ENCODE measurements around the gene PRDM5. TPM values are rescaled to one million over a fixed set of nuclear protein-coding genes. Genes with fewer than 3 reads are reported as not detected.

PRDM5 gene
- total and polyA plus RNA-seq, 10 of the 15 experiments (the other 5 are each of a cell fraction or from before 2014, with no cell fraction given) = 0.07 TPM; not detected in 9

GRCh38 chr4:120718979-120719566, 203.5 kb downstream of the PRDM5 start:
- Histone ChIP-seq H3K27ac (ENCODE audit: control insufficient read depth, insufficient read depth) (no peak overlapping the region), H3K27me3 (replicated peaks in 1 of 2; ENCODE audit: control insufficient read depth in 2 of 2, insufficient read depth in 2 of 2, low read length in 1 of 2) (peaks cover 0 to under 1% of the 10 kb centered on the region in 2 experiments; a peak in 1 of 4 replicates), H3K4me1 (ENCODE audit: control insufficient read depth, insufficient read depth, low read length) (no peaks in the 10 kb centered on the region), H3K4me2 (ENCODE audit: control insufficient read depth, insufficient read depth) (no peak overlapping the region), H3K36me3 (ENCODE audit: control insufficient read depth in 2 of 2, insufficient read depth in 2 of 2, low read length in 1 of 2) (no peaks in the 10 kb centered on the region), H3K79me2 (ENCODE audit: control insufficient read depth, insufficient read depth, low read length) (no peaks in the 10 kb centered on the region), H3K9ac (ENCODE audit: control insufficient read depth, insufficient read depth, low read length) (no peak overlapping the region), H4K20me1 (ENCODE audit: control insufficient read depth, insufficient read depth) (no peaks in the 10 kb centered on the region), H3K4me3 (no peak overlapping the region), H2AFZ (ENCODE audit: control insufficient read depth, low read depth, low read length) (no peak overlapping the region), H3K9me3 (replicated peaks; ENCODE audit: control insufficient read depth, insufficient read depth, low read length) (no peaks in the 10 kb centered on the region)
- ChIA-PET CTCF (no interaction called here), POLR2A (no interaction called here), RAD21 (ENCODE audit: unreplicated experiment) (interaction anchor here (1.5 kb wide), 1 partner anchor 259 kb away, joined by 7 read pairs; no protein-coding TSS in a partner anchor), SMC1A (ENCODE audit: uncharacterized antibody, unreplicated experiment) (interaction anchor here (1.6 to 1.9 kb wide), 2 partner anchors 30 to 128 kb away, joined by 5 to 10 read pairs; no protein-coding TSS in a partner anchor)
- peak; percentile 89 for ATAC-seq
- under 1% methylated on average over 5 of the region's 5 CpGs for WGBS (ENCODE audit: insufficient coverage, insufficient replicate concordance, low lambda C conversion rate, missing lambda C conversion rate)
- DNase-seq (ENCODE audit: low read depth, low spot score) = no peak
- FAIRE-seq = peak; percentile 69
- no TSS peak for BruUV-seq (replicated peaks)
- no peak for TF ChIP-seq ZNF217 (IDR thresholded peaks at IDR 0.05)
- TF ChIP-seq RAD21 (IDR thresholded peaks at IDR 0.05; ENCODE audit: insufficient read depth, low read depth, low read length) = peak; percentile 61
- TF ChIP-seq ZBED1 (IDR thresholded peaks at IDR 0.05; ENCODE audit: borderline replicate concordance) = peak; percentile 70; the same call in 1 of the 2 replicates
- TF ChIP-seq NR2C2 (IDR thresholded peaks at IDR 0.05; ENCODE audit: borderline replicate concordance, control insufficient read depth, insufficient read length, low read depth) = no peak
- no peak for TF ChIP-seq TBL1XR1 (IDR thresholded peaks at IDR 0.05; ENCODE audit: low read depth, low read length)
- TF ChIP-seq SMC3 (IDR thresholded peaks at IDR 0.05; ENCODE audit: borderline replicate concordance, low read length) = peak; percentile 63
- TF ChIP-seq CTCF (IDR thresholded peaks at IDR 0.05 in 2 of 3, conservative IDR thresholded peaks at IDR 0.05 in 1 of 3; ENCODE audit: control insufficient read depth in 2 of 3, extremely low read depth in 1 of 3, insufficient read depth in 1 of 3, low read depth in 3 of 3, low read length in 3 of 3) = peak; percentile 53 to 66 (median 59); a peak in 5 of 6 replicates
- in situ Hi-C loops (cut with MboI) = no loop called here
- intact Hi-C loops (cut with micrococcal nuclease; ENCODE audit: unreplicated experiment) = loop anchor here (1.0 to 10.0 kb wide), 4 partner anchors 258 to 644 kb away; no protein-coding TSS in a partner anchor
